H1 (cell line): ENCODE results near the gene ST8SIA4. TPM values are rescaled to one million over a fixed set of nuclear protein-coding genes. Genes with fewer than 3 reads are reported as not detected.

Experiments used
- CTCF ChIA-PET: fragments of 300-600 bp; sonication (Branson Sonifier 250); formaldehyde crosslinking; loops from one replicate; lab custom pipeline; 2021; ENCODE audit not compliant: partially characterized antibody; lab: Charles Lee
- POLR2A ChIA-PET: fragments of 300-600 bp; sonication (Branson Sonifier 250); formaldehyde crosslinking; loops from one replicate; lab custom pipeline; 2021; ENCODE audit warnings: inconsistent platforms; ENCODE audit not compliant: partially characterized antibody; lab: Charles Lee
- DNase-seq, 2 experiments: peaks; one replicate each; pipeline versions ENCODE4 v3.0.0 to v3.0.0-alpha.2; 2010 to 2022; ENCODE audit warnings: low spot score in 2 of 2, low read depth in 1 of 2, mixed read lengths in 1 of 2
- FAIRE-seq: peaks from 2 replicates; lab custom pipeline; 2011; peaks lifted over from hg19 to GRCh38; lab: Jason Lieb, UNC
- H2AFZ ChIP-seq: 2 replicates; pipeline ENCODE4 v1.8.1; 2012; ENCODE audit warnings: low read length, inconsistent platforms
- H2AK5ac ChIP-seq: 2 replicates; pipeline ENCODE4 v1.6.1; 2013; ENCODE audit warnings: low read depth, low read length
- H2BK120ac ChIP-seq: replicated peaks from 2 replicates; pipeline ENCODE3; 2013; ENCODE audit warnings: low read depth, low read length, inconsistent platforms
- H2BK12ac ChIP-seq: 2 replicates; pipeline ENCODE4 v1.6.1; 2013; ENCODE audit warnings: low read depth, low read length
- H2BK15ac ChIP-seq: 2 replicates; pipeline ENCODE4 v1.6.1; 2013; ENCODE audit warnings: low read length
- H2BK20ac ChIP-seq: 2 replicates; pipeline ENCODE4 v1.6.1; 2013; ENCODE audit warnings: low read length
- H2BK5ac ChIP-seq: 2 replicates; pipeline ENCODE4 v1.6.1; 2013; ENCODE audit warnings: low read depth, low read length
- H3K14ac ChIP-seq: 2 replicates; pipeline ENCODE4 v1.6.1; 2013; ENCODE audit warnings: inconsistent platforms; ENCODE audit not compliant: insufficient read length
- H3K18ac ChIP-seq: 2 replicates; pipeline ENCODE4 v1.6.1; 2013; ENCODE audit warnings: low read length; ENCODE audit errors: extremely low read depth
- H3K23ac ChIP-seq: 2 replicates; pipeline ENCODE4 v1.6.1; 2013; ENCODE audit warnings: inconsistent platforms; ENCODE audit not compliant: insufficient read length
- H3K23me2 ChIP-seq: 2 replicates; pipeline ENCODE4 v1.6.1; 2013; ENCODE audit warnings: low read depth, low read length
- H3K27ac ChIP-seq: 2 replicates; pipeline ENCODE4 v1.6.1; 2011; ENCODE audit warnings: low read depth, low read length, inconsistent platforms
- H3K27me3 ChIP-seq, 4 experiments: replicated peaks in 1 of 4; 1 replicate in 1 of 4; 2 replicates in 3 of 4; pipeline versions ENCODE4 v1.6.1 to v1.8.1; 2011 to 2013; ENCODE audit warnings: low read length in 3 of 4, mild to moderate bottlenecking in 3 of 4, inconsistent platforms in 2 of 4, mixed read lengths in 2 of 4, moderate library complexity in 1 of 4; ENCODE audit not compliant: control insufficient read depth in 3 of 4, insufficient read depth in 3 of 4; ENCODE audit errors: extremely low read depth in 1 of 4
- H3K36me3 ChIP-seq, 4 experiments: 2 replicates each; pipeline versions ENCODE4 v1.6.1 to v1.8.1; 2011 to 2013; ENCODE audit warnings: mild to moderate bottlenecking in 4 of 4, low read length in 3 of 4, moderate library complexity in 2 of 4, control low read depth in 1 of 4, inconsistent platforms in 1 of 4; ENCODE audit not compliant: insufficient read depth in 4 of 4, control insufficient read depth in 2 of 4
- H3K4ac ChIP-seq: replicated peaks from 2 replicates; pipeline ENCODE3; 2013; ENCODE audit warnings: low read length, low read depth, mixed read lengths, inconsistent platforms; ENCODE audit not compliant: insufficient read length
- H3K4me1 ChIP-seq, 4 experiments: replicated peaks in 1 of 4; 1 replicate in 1 of 4; 2 replicates in 3 of 4; pipeline versions ENCODE4 v1.6.1 to v1.8.1; 2011 to 2013; ENCODE audit warnings: low read length in 3 of 4, inconsistent platforms in 2 of 4, mixed read lengths in 1 of 4; ENCODE audit not compliant: insufficient read depth in 4 of 4, control insufficient read depth in 3 of 4
- H3K4me2 ChIP-seq, 2 experiments: 2 replicates each; pipeline versions ENCODE4 v1.6.1 to v1.8.1; 2011 to 2013; ENCODE audit warnings: low read depth in 2 of 2, low read length in 2 of 2, control low read depth in 1 of 2, inconsistent platforms in 1 of 2, mild to moderate bottlenecking in 1 of 2; ENCODE audit not compliant: insufficient read depth in 1 of 2
- H3K4me3 ChIP-seq, 4 experiments: fragments of 200-600, 300-600 bp in 1 of 4; sonication (generic), shearing (Covaris generic), sonication (Bioruptor Twin) in 1 of 4; 2 replicates each; pipeline versions ENCODE4 v1.5.1 to v1.8.1; 2011 to 2016; ENCODE audit warnings: low read length in 4 of 4, low read depth in 3 of 4, control low read depth in 2 of 4, inconsistent platforms in 2 of 4, mild to moderate bottlenecking in 2 of 4, mixed read lengths in 1 of 4, moderate library complexity in 1 of 4; ENCODE audit not compliant: insufficient read depth in 2 of 4; ENCODE audit errors: extremely low read depth in 1 of 4
- H3K56ac ChIP-seq: replicated peaks from 2 replicates; pipeline ENCODE3; 2013; ENCODE audit warnings: low read depth, mild to moderate bottlenecking, mixed read lengths, low read length, inconsistent platforms; ENCODE audit not compliant: insufficient read length
- H3K79me1 ChIP-seq: 2 replicates; pipeline ENCODE4 v1.6.1; 2013; ENCODE audit warnings: low read depth, low read length, control low read depth
- H3K79me2 ChIP-seq, 2 experiments: 2 replicates each; pipeline versions ENCODE4 v1.6.1 to v1.8.1; 2012 to 2013; ENCODE audit warnings: low read length in 2 of 2, mild to moderate bottlenecking in 2 of 2, inconsistent platforms in 1 of 2; ENCODE audit not compliant: insufficient read depth in 2 of 2, control insufficient read depth in 1 of 2
- H3K9ac ChIP-seq, 4 experiments: replicated peaks in 1 of 4; 1 replicate in 1 of 4; 2 replicates in 3 of 4; pipeline versions ENCODE4 v1.6.1 to v1.8.1; 2011 to 2013; ENCODE audit warnings: low read depth in 3 of 4, low read length in 3 of 4, control low read depth in 2 of 4, mild to moderate bottlenecking in 2 of 4, moderate library complexity in 2 of 4, inconsistent platforms in 1 of 4; ENCODE audit errors: extremely low read depth in 1 of 4
- H3K9me3 ChIP-seq, 2 experiments: 2 replicates each; pipeline versions ENCODE4 v1.6.1 to v1.8.1; 2012 to 2013; ENCODE audit warnings: mild to moderate bottlenecking in 2 of 2, moderate library complexity in 2 of 2, control low read depth in 1 of 2, inconsistent platforms in 1 of 2, low read depth in 1 of 2, low read length in 1 of 2, mixed read lengths in 1 of 2; ENCODE audit not compliant: insufficient read depth in 2 of 2
- H4K20me1 ChIP-seq, 2 experiments: replicated peaks in 1 of 2; 2 replicates each; pipeline versions ENCODE3 to v1.8.1; 2011 to 2013; ENCODE audit warnings: inconsistent platforms in 2 of 2, low read length in 2 of 2, mild to moderate bottlenecking in 1 of 2; ENCODE audit not compliant: insufficient read depth in 2 of 2, control insufficient read depth in 1 of 2
- H4K5ac ChIP-seq: 2 replicates; pipeline ENCODE4 v1.6.1; 2013; ENCODE audit warnings: low read length, low read depth, mixed read lengths, inconsistent platforms; ENCODE audit not compliant: insufficient read length
- H4K8ac ChIP-seq: 2 replicates; pipeline ENCODE4 v1.8.0; 2013; ENCODE audit warnings: mild to moderate bottlenecking, moderate library complexity, low read length, inconsistent platforms; ENCODE audit not compliant: insufficient read depth; ENCODE audit errors: extremely low read depth
- H4K91ac ChIP-seq: replicated peaks from 2 replicates; pipeline ENCODE3; 2013; ENCODE audit warnings: low read length, mixed read lengths, inconsistent platforms; ENCODE audit not compliant: insufficient read length
- EZH2 ChIP-seq: fragments of 200-600 bp; sonication (generic); IDR thresholded peaks from 2 replicates; pipeline ENCODE4 v1.7.1; 2012; ENCODE audit warnings: low read depth, mild to moderate bottlenecking, moderate library complexity, low read length, inconsistent platforms; ENCODE audit not compliant: severe bottlenecking
- GTF2F1 ChIP-seq: IDR thresholded peaks from 2 replicates; pipeline ENCODE4 v1.6.1; 2012; ENCODE audit warnings: low read depth, low read length, improper control_type of control experiment, borderline replicate concordance
- PHF8 ChIP-seq: fragments of 200-600 bp; sonication (generic); conservative IDR thresholded peaks from 2 replicates; pipeline ENCODE4 v1.7.1; 2012; ENCODE audit warnings: low read depth, mild to moderate bottlenecking, inconsistent platforms, low read length, moderate library complexity
- WGBS, 2 experiments: shearing (Covaris generic) in 1 of 2; methylation state at CpG; one replicate each; pipeline versions ENCODE4 v1.1.6 to v1.1.7; 2013 to 2015; ENCODE audit warnings: low lambda C conversion rate in 2 of 2, mixed read lengths in 2 of 2, inconsistent platforms in 1 of 2, low coverage in 1 of 2, missing lambda C conversion rate in 1 of 2; ENCODE audit not compliant: insufficient replicate concordance in 2 of 2, insufficient coverage in 1 of 2, insufficient read length in 1 of 2; ENCODE audit errors: extremely low coverage in 1 of 2, missing lambda C conversion rate in 1 of 2; 5-methylcytosine and 5-hydroxymethylcytosine counted together
- polyA plus RNA-seq, 7 experiments: library from polyadenylated mRNA; depleted of rRNA in 3 of 7; stranded (reverse) in 5 of 7; unstranded in 2 of 7; fragments of >200 nt in 5 of 7; fragments of 200-250 nt in 2 of 7; gene quantifications; 1 replicate in 5 of 7; 2 replicates in 1 of 7; 4 replicates in 1 of 7; pipeline versions ENCODE4 v1.2.1 to v1.2.3, GENCODE V29; 2011 to 2013; ENCODE audit warnings: missing spikeins in 2 of 7, mixed read lengths in 2 of 7
- total RNA-seq: library from RNA; stranded (reverse); fragmentation: NEBNext Ultra II Directional; extraction: Animal tissue kit (Norgen Biotek cat#: 25700); gene quantifications from 2 replicates; pipeline ENCODE4 v1.2.1, GENCODE V29; 2021
- TF ChIP-seq, protein P1 (sequence below): IDR thresholded peaks from 2 replicates; pipeline ENCODE4 v1.6.1; 2011; ENCODE audit warnings: low read depth, mild to moderate bottlenecking, low read length; ENCODE audit not compliant: insufficient read depth

Gene ST8SIA4
- total and polyA plus RNA-seq, 2 of the 8 experiments (the other 6 are each of a cell fraction or from before 2014, with no cell fraction given), result 0.08 to 0.50 TPM

DNA sequence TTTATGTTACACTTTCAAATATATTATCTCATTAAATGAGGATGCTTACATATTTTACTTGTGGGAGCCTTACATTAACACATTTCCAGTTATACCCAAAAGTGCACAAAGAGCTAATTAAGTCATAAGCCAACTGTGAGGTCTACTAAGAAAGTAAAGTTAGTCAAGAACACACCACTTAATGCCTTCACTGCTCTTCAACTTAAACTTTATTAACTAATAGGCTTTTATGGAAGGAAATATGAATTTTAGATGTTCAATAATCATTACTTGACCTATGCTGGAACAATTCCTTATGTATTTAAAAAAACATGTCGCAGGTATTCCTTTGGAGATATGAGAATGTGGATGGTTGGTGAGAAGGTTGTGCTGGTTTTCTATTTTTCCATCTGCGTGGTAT lies 3.4 kb downstream of the ST8SIA4 start:
- no peaks in the 10 kb centered on the region for H3K79me2 ChIP-seq
- no peak overlapping the region for H4K91ac ChIP-seq
- H4K20me1 ChIP-seq, result no peaks in the 10 kb centered on the region
- H3K18ac ChIP-seq, result no peak overlapping the region
- no peak overlapping the region for H3K4ac ChIP-seq
- no peak overlapping the region for H2BK120ac ChIP-seq
- H3K27ac ChIP-seq, result no peak overlapping the region
- H3K9ac ChIP-seq, result no peak overlapping the region
- no peak overlapping the region for H3K56ac ChIP-seq
- no peak for DNase-seq
- H2BK12ac ChIP-seq, result no peak overlapping the region
- no peak overlapping the region for H3K14ac ChIP-seq
- H2BK20ac ChIP-seq, result no peak overlapping the region
- H3K27me3 ChIP-seq, result peaks cover 20 to 46% (median 39%) of the 10 kb centered on the region in 4 experiments
- no peak overlapping the region for H4K5ac ChIP-seq
- peaks cover 20% of the 10 kb centered on the region for H3K23me2 ChIP-seq
- H3K4me3 ChIP-seq, result peak overlapping the region in 1 of 4 experiments; percentile 73; a peak in 3 of 8 replicates
- peaks cover 0 to 16% (median 4%) of the 10 kb centered on the region in 4 experiments; a peak in 5 of 7 replicates for H3K4me1 ChIP-seq
- CTCF ChIA-PET, result interaction anchor here (0.8 to 2.3 kb wide), 11 partner anchors 17 to 457 kb away, joined by 3 to 10 read pairs (median 5); no protein-coding TSS in a partner anchor
- 87% methylated on average over 2 of the region's 2 CpGs; no CpG with 5 or more reads in 1 of the 2 experiments for WGBS, 2 experiments
- TF ChIP-seq GTF2F1, result no peak
- no peak for TF ChIP-seq EZH2
- TF ChIP-seq, protein P1, sequence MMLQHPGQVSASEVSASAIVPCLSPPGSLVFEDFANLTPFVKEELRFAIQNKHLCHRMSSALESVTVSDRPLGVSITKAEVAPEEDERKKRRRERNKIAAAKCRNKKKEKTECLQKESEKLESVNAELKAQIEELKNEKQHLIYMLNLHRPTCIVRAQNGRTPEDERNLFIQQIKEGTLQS, result no peak
- no peak for TF ChIP-seq PHF8
- no peak for FAIRE-seq
- no peaks in the 10 kb centered on the region for H3K36me3 ChIP-seq
- peak overlapping the region in 1 of 2 experiments; percentile 83; a peak in 1 of 4 replicates for H3K4me2 ChIP-seq
- no peak overlapping the region for H4K8ac ChIP-seq
- H2BK5ac ChIP-seq, result no peak overlapping the region
- no peak overlapping the region for H2BK15ac ChIP-seq
- peak overlapping the region; percentile 100; the same call in 1 of the 2 replicates for H2AFZ ChIP-seq
- H3K9me3 ChIP-seq, result no peaks in the 10 kb centered on the region
- H2AK5ac ChIP-seq, result no peak overlapping the region
- H3K79me1 ChIP-seq, result no peaks in the 10 kb centered on the region
- H3K23ac ChIP-seq, result no peak overlapping the region
- POLR2A ChIA-PET, result no interaction called here
